ENCODE results near the gene TRERF1. TPM values are rescaled to one million over a fixed set of nuclear protein-coding genes. Genes with fewer than 3 reads are reported as not detected.

Gene TRERF1
- total RNA-seq, 5 donors from 2014 or later (not counting 1 experiment from before 2014, with no cell fraction given): 20.5 to 52.2 (median 25.6) TPM

DNA sequence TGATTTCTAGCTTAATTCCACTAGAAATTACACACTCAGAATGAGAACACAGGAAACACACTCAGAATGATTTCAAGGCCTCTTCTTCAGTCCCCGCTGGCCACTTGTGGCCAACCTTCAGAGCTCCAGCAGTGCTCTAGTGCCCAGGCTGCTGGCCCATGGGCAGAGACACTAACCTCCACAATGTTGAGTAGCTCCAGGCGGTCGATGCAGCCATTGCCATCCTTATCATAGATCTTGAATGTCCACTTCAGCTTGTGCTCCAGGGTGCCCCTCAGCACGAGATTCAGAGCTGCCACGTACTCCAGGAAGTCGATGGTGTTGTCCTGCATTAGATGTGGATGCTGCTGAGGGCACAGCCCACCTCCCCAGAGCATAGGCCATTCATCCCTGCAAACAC lies 263.3 kb downstream of the TRERF1 start:
- Mint-ChIP-seq H3K9me3 (no peaks in the 10 kb centered on the region), H3K27ac (no peak overlapping the region), H3K27me3 (no peaks in the 10 kb centered on the region), H3K4me1 (peaks cover 0 to 9% (median 0%) of the 10 kb centered on the region in 3 donors), H3K36me3 (peaks cover 22% of the 10 kb centered on the region), H3K4me3 (no peak overlapping the region)
- H3K4me3 ChIP-seq (ENCODE audit: control insufficient read depth in 1 of 2, extremely low read depth in 1 of 2, low read length in 1 of 2): no peak overlapping the region
- WGBS (ENCODE audit: insufficient coverage): 100% methylated on average over 1 of the region's 6 CpGs
- H3K27me3 ChIP-seq (replicated peaks in 1 of 2; ENCODE audit: control insufficient read depth in 2 of 2, extremely low read depth in 1 of 2, insufficient read depth in 2 of 2, low read length in 1 of 2): peaks cover 0 to 3% of the 10 kb centered on the region in 2 experiments
- ChIA-PET POLR2A (no interaction called here), CTCF (no interaction called here)
- H3K4me1 ChIP-seq (ENCODE audit: control insufficient read depth in 1 of 2, extremely low read depth in 1 of 2, insufficient read depth in 2 of 2, low read length in 2 of 2): no peaks in the 10 kb centered on the region
- no peak overlapping the region for H3K27ac ChIP-seq (ENCODE audit: low read length)
- DNase-seq: no peak
- no peaks in the 10 kb centered on the region for H3K9me3 ChIP-seq
- ATAC-seq (replicated peaks in 1 of 4): no peak
- H3K36me3 ChIP-seq (ENCODE audit: control insufficient read depth in 2 of 2, extremely low read depth in 1 of 2, insufficient read depth in 1 of 2, low read length in 1 of 2): no peaks in the 10 kb centered on the region

- H3K9me3 Mint-ChIP-seq: no peaks in the 10 kb centered on the region
- Histone ChIP-seq H3K27ac (ENCODE audit: low read length) (no peak overlapping the region), H3K4me1 (ENCODE audit: control insufficient read depth in 1 of 2, extremely low read depth in 1 of 2, insufficient read depth in 2 of 2, low read length in 2 of 2) (no peaks in the 10 kb centered on the region), H3K9me3 (no peaks in the 10 kb centered on the region), H3K4me3 (ENCODE audit: control insufficient read depth in 1 of 2, extremely low read depth in 1 of 2, low read length in 1 of 2) (no peak overlapping the region), H3K36me3 (ENCODE audit: control insufficient read depth in 2 of 2, extremely low read depth in 1 of 2, insufficient read depth in 1 of 2, low read length in 1 of 2) (no peaks in the 10 kb centered on the region), H3K27me3 (replicated peaks in 1 of 2; ENCODE audit: control insufficient read depth in 2 of 2, extremely low read depth in 1 of 2, insufficient read depth in 2 of 2, low read length in 1 of 2) (peaks cover 0 to 3% of the 10 kb centered on the region in 2 experiments)
- H3K27me3 Mint-ChIP-seq: peaks cover 3% of the 10 kb centered on the region in 2 donors
- no peak overlapping the region for H3K27ac Mint-ChIP-seq
- ATAC-seq (replicated peaks in 1 of 4) (no peak), DNase-seq (no peak)
- peaks cover 14% of the 10 kb centered on the region for H3K36me3 Mint-ChIP-seq
- H3K4me3 Mint-ChIP-seq: no peak overlapping the region
- 86% methylated on average over 8 of the region's 10 CpGs for WGBS (ENCODE audit: insufficient coverage)
- H3K4me1 Mint-ChIP-seq: peaks cover 0 to 2% (median 0%) of the 10 kb centered on the region in 3 donors
- POLR2A ChIA-PET: no interaction called here
- CTCF ChIA-PET: interaction anchor here in 1 of 2 donors (0.6 kb wide), 1 partner anchor 362 kb away, joined by 3 read pairs; no protein-coding TSS in a partner anchor
Measured at GRCh38 chr6:42185597-42185996, 266.1 kb downstream of the TRERF1 start.

DNA sequence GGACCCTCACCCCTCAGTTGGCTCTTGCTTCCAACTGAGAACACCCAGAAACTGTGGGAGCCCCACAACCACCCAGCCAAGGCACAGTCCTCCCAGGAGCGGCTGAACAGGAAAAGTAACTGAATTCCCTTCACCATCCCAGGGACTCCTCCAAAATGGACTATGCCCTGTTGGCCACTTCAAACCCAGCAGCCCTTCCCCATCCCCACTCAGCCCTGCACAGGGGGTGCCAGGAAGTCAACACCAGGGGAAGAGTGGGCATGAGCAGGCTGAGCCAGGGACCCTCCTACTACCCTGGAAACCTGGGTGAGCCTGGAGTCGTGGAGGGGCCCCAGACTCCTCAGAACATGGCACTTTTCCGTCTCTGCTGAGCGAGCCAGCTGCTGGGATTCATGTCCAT lies 267.3 kb downstream of the TRERF1 start:
- Histone ChIP-seq H3K36me3 (ENCODE audit: control insufficient read depth in 2 of 2, extremely low read depth in 1 of 2, insufficient read depth in 1 of 2, low read length in 1 of 2) (no peaks in the 10 kb centered on the region), H3K9me3 (no peaks in the 10 kb centered on the region), H3K27ac (ENCODE audit: low read length) (no peak overlapping the region), H3K4me3 (ENCODE audit: control insufficient read depth in 1 of 2, extremely low read depth in 1 of 2, low read length in 1 of 2) (no peak overlapping the region), H3K4me1 (ENCODE audit: control insufficient read depth in 1 of 2, extremely low read depth in 1 of 2, insufficient read depth in 2 of 2, low read length in 2 of 2) (no peaks in the 10 kb centered on the region), H3K27me3 (replicated peaks in 1 of 2; ENCODE audit: control insufficient read depth in 2 of 2, extremely low read depth in 1 of 2, insufficient read depth in 2 of 2, low read length in 1 of 2) (peaks cover 0 to 3% of the 10 kb centered on the region in 2 experiments)
- no peak for DNase-seq
- Mint-ChIP-seq H3K27me3 (peaks cover 11% of the 10 kb centered on the region in 2 donors), H3K4me3 (no peak overlapping the region), H3K9me3 (no peaks in the 10 kb centered on the region), H3K36me3 (peaks cover 11% of the 10 kb centered on the region), H3K4me1 (no peaks in the 10 kb centered on the region), H3K27ac (no peak overlapping the region)
- 80% methylated on average over 1 of the region's 4 CpGs for WGBS (ENCODE audit: insufficient coverage)
- CTCF ChIA-PET: no interaction called here
- ATAC-seq (replicated peaks in 1 of 4): no peak
- POLR2A ChIA-PET: no interaction called here

DNA sequence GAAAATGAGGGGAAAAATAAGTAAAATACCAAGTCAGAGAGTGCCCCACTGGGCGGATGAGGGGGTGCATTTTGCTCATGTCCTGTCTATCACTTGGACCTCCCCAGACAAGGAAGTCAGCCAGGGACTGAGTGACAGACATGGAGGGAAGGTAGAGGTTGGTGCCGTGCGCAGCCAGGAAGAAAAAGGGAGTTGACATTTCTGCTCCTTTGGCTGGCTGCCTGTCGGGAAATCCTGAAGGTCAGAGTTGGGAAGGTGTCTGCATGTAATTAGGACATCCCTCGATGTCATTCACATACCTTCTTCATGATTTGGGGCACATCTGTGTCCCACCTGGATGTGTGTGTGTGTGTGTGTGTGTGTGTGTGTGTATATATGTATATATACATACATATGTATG lies 269.6 kb downstream of the TRERF1 start:
- no peaks in the 10 kb centered on the region for H3K9me3 ChIP-seq
- DNase-seq (no peak), ATAC-seq (replicated peaks in 1 of 4) (no peak)
- no peak overlapping the region for H3K4me3 ChIP-seq (ENCODE audit: control insufficient read depth in 1 of 2, extremely low read depth in 1 of 2, low read length in 1 of 2)
- H3K27ac ChIP-seq (ENCODE audit: low read length): no peak overlapping the region
- 88% methylated on average over 1 of the region's 5 CpGs for WGBS (ENCODE audit: insufficient coverage)
- POLR2A ChIA-PET: no interaction called here
- CTCF ChIA-PET: no interaction called here
- Mint-ChIP-seq H3K4me3 (no peak overlapping the region), H3K27me3 (peaks cover 11 to 16% of the 10 kb centered on the region in 2 donors), H3K9me3 (no peaks in the 10 kb centered on the region), H3K27ac (no peak overlapping the region), H3K36me3 (peaks cover 6% of the 10 kb centered on the region), H3K4me1 (peaks cover 0 to 4% (median 2%) of the 10 kb centered on the region in 3 donors)
- H3K27me3 ChIP-seq (replicated peaks in 1 of 2; ENCODE audit: control insufficient read depth in 2 of 2, extremely low read depth in 1 of 2, insufficient read depth in 2 of 2, low read length in 1 of 2): peaks cover 0 to 18% of the 10 kb centered on the region in 2 experiments
- H3K36me3 ChIP-seq (ENCODE audit: control insufficient read depth in 2 of 2, extremely low read depth in 1 of 2, insufficient read depth in 1 of 2, low read length in 1 of 2): no peaks in the 10 kb centered on the region
- H3K4me1 ChIP-seq (ENCODE audit: control insufficient read depth in 1 of 2, extremely low read depth in 1 of 2, insufficient read depth in 2 of 2, low read length in 2 of 2): peaks cover 0 to 7% of the 10 kb centered on the region in 2 experiments

DNA sequence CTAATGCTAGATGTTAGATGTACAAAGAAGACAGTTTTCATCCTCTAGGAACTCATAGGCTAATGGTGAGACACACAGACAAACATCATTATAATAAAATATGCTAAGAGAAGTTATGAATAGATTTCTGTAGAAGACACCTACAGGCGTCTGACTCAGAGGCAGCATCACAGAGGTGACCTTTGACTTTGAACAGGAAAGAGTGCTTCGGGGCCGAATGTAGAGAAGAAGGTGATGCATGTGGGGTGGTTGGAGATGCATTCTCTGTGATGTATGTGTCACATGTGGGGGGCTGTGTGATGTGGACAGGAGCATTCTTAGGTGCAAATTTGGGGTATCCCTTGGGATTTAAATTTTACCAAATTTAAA lies 271.8 kb downstream of the TRERF1 start:
- Mint-ChIP-seq H3K9me3 (no peaks in the 10 kb centered on the region), H3K4me3 (no peak overlapping the region)

DNA sequence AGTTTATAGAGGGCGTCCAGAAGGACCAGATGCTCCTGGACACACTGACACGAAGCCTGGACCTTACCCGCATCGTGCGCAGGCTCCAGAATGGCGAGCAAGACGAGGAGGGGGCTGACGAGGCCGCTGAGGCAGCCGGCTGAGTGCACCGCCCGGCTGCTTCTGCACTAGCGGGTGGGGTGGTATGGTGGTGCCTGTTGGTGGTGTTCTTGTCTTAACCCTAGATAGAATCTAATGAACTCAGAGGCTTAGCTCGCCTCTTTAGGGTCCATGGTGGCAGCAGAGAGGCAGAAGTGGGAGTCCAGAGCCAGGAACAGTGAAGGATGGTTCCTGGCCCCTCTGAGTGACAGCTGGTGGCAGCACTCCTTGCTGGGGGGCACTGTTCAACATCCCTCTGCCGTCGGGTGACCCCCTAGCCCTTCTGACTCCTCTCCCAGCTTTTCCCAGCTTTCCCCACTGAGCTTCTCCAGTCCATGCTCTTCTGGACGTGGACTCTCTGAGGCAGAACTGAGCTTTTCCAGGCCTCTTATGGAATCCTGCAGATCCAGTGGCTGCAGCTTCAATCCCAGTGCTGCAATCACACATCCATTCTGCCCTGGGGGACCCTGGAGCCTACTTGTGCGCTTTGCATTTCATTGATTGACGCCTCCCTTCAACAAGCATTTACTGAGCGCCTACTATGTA lies 272.3 kb downstream of the TRERF1 start:
- H3K4me3 Mint-ChIP-seq: no peak overlapping the region
- ChIA-PET CTCF (interaction anchor here in 1 of 2 donors (1.0 kb wide), 1 partner anchor 332 kb away, joined by 3 read pairs; no protein-coding TSS in a partner anchor), POLR2A (no interaction called here)
- no peak overlapping the region for H3K27ac Mint-ChIP-seq
- H3K36me3 Mint-ChIP-seq: no peaks in the 10 kb centered on the region
- no peak overlapping the region for H3K4me3 ChIP-seq (ENCODE audit: control insufficient read depth in 1 of 2, extremely low read depth in 1 of 2, low read length in 1 of 2)
- DNase-seq: no peak
- no peak for ATAC-seq (replicated peaks in 1 of 4)
- H3K27me3 Mint-ChIP-seq: peaks cover 11 to 23% of the 10 kb centered on the region in 2 donors
- H3K27ac ChIP-seq (ENCODE audit: low read length): no peak overlapping the region
- no peaks in the 10 kb centered on the region for H3K36me3 ChIP-seq (ENCODE audit: control insufficient read depth in 2 of 2, extremely low read depth in 1 of 2, insufficient read depth in 1 of 2, low read length in 1 of 2)
- peaks cover 0 to 18% of the 10 kb centered on the region in 2 experiments for H3K27me3 ChIP-seq (replicated peaks in 1 of 2; ENCODE audit: control insufficient read depth in 2 of 2, extremely low read depth in 1 of 2, insufficient read depth in 2 of 2, low read length in 1 of 2)
- peaks cover 0 to 7% of the 10 kb centered on the region in 2 experiments for H3K4me1 ChIP-seq (ENCODE audit: control insufficient read depth in 1 of 2, extremely low read depth in 1 of 2, insufficient read depth in 2 of 2, low read length in 2 of 2)
- H3K4me1 Mint-ChIP-seq: peaks cover 0 to 4% (median 2%) of the 10 kb centered on the region in 3 donors
- no peaks in the 10 kb centered on the region for H3K9me3 Mint-ChIP-seq
- WGBS (ENCODE audit: insufficient coverage): 89% methylated on average over 17 of the region's 20 CpGs
- no peaks in the 10 kb centered on the region for H3K9me3 ChIP-seq

More for the DNA sequence above, 271.8 kb downstream of the TRERF1 start:
- CTCF ChIA-PET: no interaction called here
- H3K36me3 ChIP-seq (ENCODE audit: control insufficient read depth in 2 of 2, extremely low read depth in 1 of 2, insufficient read depth in 1 of 2, low read length in 1 of 2): no peaks in the 10 kb centered on the region
- POLR2A ChIA-PET: no interaction called here
- Mint-ChIP-seq H3K36me3 (peaks cover under 1% of the 10 kb centered on the region), H3K27ac (no peak overlapping the region), H3K27me3 (peaks cover 11 to 20% of the 10 kb centered on the region in 2 donors), H3K4me1 (peaks cover 0 to 4% (median 2%) of the 10 kb centered on the region in 3 donors)
- WGBS (ENCODE audit: insufficient coverage): 17% methylated on average over 2 of the region's 3 CpGs
- no peak overlapping the region for H3K27ac ChIP-seq (ENCODE audit: low read length)
- H3K9me3 ChIP-seq: no peaks in the 10 kb centered on the region
- peaks cover 0 to 7% of the 10 kb centered on the region in 2 experiments for H3K4me1 ChIP-seq (ENCODE audit: control insufficient read depth in 1 of 2, extremely low read depth in 1 of 2, insufficient read depth in 2 of 2, low read length in 2 of 2)
- DNase-seq (no peak), ATAC-seq (replicated peaks in 1 of 4) (no peak)
- no peak overlapping the region for H3K4me3 ChIP-seq (ENCODE audit: control insufficient read depth in 1 of 2, extremely low read depth in 1 of 2, low read length in 1 of 2)
- peaks cover 0 to 18% of the 10 kb centered on the region in 2 experiments for H3K27me3 ChIP-seq (replicated peaks in 1 of 2; ENCODE audit: control insufficient read depth in 2 of 2, extremely low read depth in 1 of 2, insufficient read depth in 2 of 2, low read length in 1 of 2)
